ENCODE measurements around the gene AVL9.

The AVL9 gene

GRCh38 chr7:32569388-32570289, 74.3 kb downstream of the AVL9 start:
- TF ChIP-seq CTBP1 (IDR thresholded peaks at IDR 0.05; ENCODE audit: borderline replicate concordance) (no peak), NFRKB (IDR thresholded peaks at IDR 0.05) (no peak), TARDBP (IDR thresholded peaks at IDR 0.05) (no peak), BHLHE40 (IDR thresholded peaks at IDR 0.05; ENCODE audit: borderline replicate concordance) (no peak), L3MBTL2 (conservative IDR thresholded peaks at IDR 0.05) (no peak), HDGF (IDR thresholded peaks at IDR 0.05; ENCODE audit: borderline replicate concordance) (no peak), SUZ12 (IDR thresholded peaks at IDR 0.05) (no peak), FOXM1 (IDR thresholded peaks at IDR 0.05; ENCODE audit: borderline replicate concordance) (no peak), SP1 (IDR thresholded peaks at IDR 0.05) (no peak), ZNF384 (IDR thresholded peaks at IDR 0.05) (no peak), ARNT (IDR thresholded peaks at IDR 0.05) (no peak)
- CTCF ChIA-PET = no interaction called here
- POLR2A ChIA-PET = no interaction called here
- DNase-seq (ENCODE audit: extremely low spot score) = no peak

DNA sequence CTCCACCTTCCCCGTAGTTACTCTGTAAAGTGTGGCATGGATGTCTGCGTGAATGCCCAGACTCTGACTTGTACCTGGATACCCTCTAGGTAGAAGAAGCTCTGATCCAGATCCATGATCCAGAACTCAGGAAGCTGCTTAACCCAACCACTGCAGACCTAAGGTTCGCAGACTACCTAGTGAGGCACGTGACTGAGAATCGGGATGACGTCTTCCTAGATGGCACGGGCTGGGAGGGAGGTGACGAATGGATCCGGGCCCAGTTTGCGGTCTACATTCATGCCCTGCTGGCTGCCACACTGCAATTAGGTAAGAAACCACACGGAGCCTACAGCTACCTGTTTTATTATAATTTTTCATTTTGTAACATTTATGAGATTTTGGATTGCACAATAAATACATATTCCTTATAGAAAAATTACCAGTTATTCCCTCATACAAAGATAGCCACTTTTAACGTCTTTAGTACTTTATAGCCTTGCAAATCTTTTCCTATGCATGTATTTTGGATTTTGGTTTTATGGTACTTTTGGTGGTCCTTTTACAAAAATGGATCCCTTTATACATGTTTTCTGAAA, 77.9 kb downstream of the AVL9 start:
- DNase-seq (ENCODE audit: extremely low spot score) = no peak
- TF ChIP-seq BHLHE40 (IDR thresholded peaks at IDR 0.05; ENCODE audit: borderline replicate concordance) (no peak), FOXK2 (IDR thresholded peaks at IDR 0.05) (no peak), PKNOX1 (IDR thresholded peaks at IDR 0.05) (no peak), SP1 (IDR thresholded peaks at IDR 0.05) (no peak), NFRKB (IDR thresholded peaks at IDR 0.05) (no peak)
- CTCF ChIA-PET = no interaction called here
- POLR2A ChIA-PET = no interaction called here

DNA sequence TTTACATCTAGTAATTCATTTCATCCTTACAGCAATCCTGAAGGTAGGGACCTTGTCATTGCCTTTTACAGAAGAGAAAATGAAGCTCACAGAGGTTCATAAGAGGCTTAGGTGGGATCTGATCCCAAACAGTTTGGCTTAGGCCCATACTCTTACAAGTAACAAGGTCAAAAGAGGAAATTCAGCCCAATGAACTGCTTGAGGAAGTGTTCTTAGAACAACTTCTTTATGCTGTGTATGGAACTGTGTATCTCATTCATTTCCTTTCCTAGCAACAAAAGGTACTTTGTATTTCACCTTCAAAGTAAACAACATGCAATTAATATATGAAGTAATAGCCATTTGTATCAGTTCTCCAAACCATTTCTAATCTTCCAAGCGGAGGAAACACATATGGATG, 79.3 kb downstream of the AVL9 start:
- ChIA-PET CTCF (no interaction called here), POLR2A (no interaction called here)
- no peak for TF ChIP-seq BHLHE40 (IDR thresholded peaks at IDR 0.05; ENCODE audit: borderline replicate concordance)

GRCh38 chr7:32577421-32577820, 82.1 kb downstream of the AVL9 start:
- TF ChIP-seq BHLHE40 (IDR thresholded peaks at IDR 0.05; ENCODE audit: borderline replicate concordance) (no peak), L3MBTL2 (conservative IDR thresholded peaks at IDR 0.05) (no peak), HDGF (IDR thresholded peaks at IDR 0.05; ENCODE audit: borderline replicate concordance) (no peak), CTBP1 (IDR thresholded peaks at IDR 0.05; ENCODE audit: borderline replicate concordance) (no peak), NFRKB (IDR thresholded peaks at IDR 0.05) (no peak), SUZ12 (IDR thresholded peaks at IDR 0.05) (no peak), FOXM1 (IDR thresholded peaks at IDR 0.05; ENCODE audit: borderline replicate concordance) (no peak), SP1 (IDR thresholded peaks at IDR 0.05) (no peak), ZNF384 (IDR thresholded peaks at IDR 0.05) (no peak), ELF4 (IDR thresholded peaks at IDR 0.05) (no peak)
- DNase-seq (ENCODE audit: extremely low spot score) = no peak
- CTCF ChIA-PET = no interaction called here
- POLR2A ChIA-PET = no interaction called here

More for the DNA sequence above, 79.3 kb downstream of the AVL9 start:
- DNase-seq (ENCODE audit: extremely low spot score) = no peak

DNA sequence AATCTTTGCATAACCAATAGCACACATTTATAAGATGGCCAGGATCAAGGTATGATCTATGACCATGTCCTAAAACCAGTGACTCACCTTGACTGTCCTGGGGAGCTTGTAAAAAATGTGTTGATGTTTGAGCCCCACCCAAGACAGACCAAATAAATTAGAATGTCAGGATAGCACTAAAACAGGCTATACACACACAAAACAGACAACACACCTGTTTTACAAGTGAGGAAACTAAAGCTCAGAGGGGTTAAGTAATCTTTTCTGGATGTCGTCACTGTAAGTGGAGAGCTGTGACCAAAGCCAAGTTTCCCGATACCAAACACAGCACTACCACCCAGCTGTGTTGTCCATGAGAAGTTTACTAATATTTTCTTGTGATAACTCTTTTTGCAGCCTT, 84.5 kb downstream of the AVL9 start:
- POLR2A ChIA-PET = no interaction called here

GRCh38 chr7:32580646-32581045, 85.4 kb downstream of the AVL9 start:
- POLR2A ChIA-PET = no interaction called here

More for the DNA sequence above, 84.5 kb downstream of the AVL9 start:
- DNase-seq (ENCODE audit: extremely low spot score) = no peak
- CTCF ChIA-PET = no interaction called here
- TF ChIP-seq NFRKB (IDR thresholded peaks at IDR 0.05) = no peak
- TF ChIP-seq HDGF (IDR thresholded peaks at IDR 0.05; ENCODE audit: borderline replicate concordance) = no peak
- TF ChIP-seq SP1 (IDR thresholded peaks at IDR 0.05) = no peak
- no peak for TF ChIP-seq L3MBTL2 (conservative IDR thresholded peaks at IDR 0.05)
- no peak for TF ChIP-seq PKNOX1 (IDR thresholded peaks at IDR 0.05)
- TF ChIP-seq TARDBP (IDR thresholded peaks at IDR 0.05) = no peak
- TF ChIP-seq ARNT (IDR thresholded peaks at IDR 0.05) = no peak
- TF ChIP-seq ELF4 (IDR thresholded peaks at IDR 0.05) = no peak
- no peak for TF ChIP-seq BHLHE40 (IDR thresholded peaks at IDR 0.05; ENCODE audit: borderline replicate concordance)
- TF ChIP-seq FOXK2 (IDR thresholded peaks at IDR 0.05) = no peak
- TF ChIP-seq ZNF384 (IDR thresholded peaks at IDR 0.05) = no peak
- TF ChIP-seq CTBP1 (IDR thresholded peaks at IDR 0.05; ENCODE audit: borderline replicate concordance) = no peak
- no peak for TF ChIP-seq FOXA1 (IDR thresholded peaks at IDR 0.05)
- no peak for TF ChIP-seq SUZ12 (IDR thresholded peaks at IDR 0.05)
- TF ChIP-seq FOXM1 (IDR thresholded peaks at IDR 0.05; ENCODE audit: borderline replicate concordance) = no peak

More at GRCh38 chr7:32580646-32581045, 85.4 kb downstream of the AVL9 start:
- DNase-seq (ENCODE audit: extremely low spot score) = no peak
- CTCF ChIA-PET = no interaction called here
- TF ChIP-seq SUZ12 (IDR thresholded peaks at IDR 0.05) (no peak), ELF4 (IDR thresholded peaks at IDR 0.05) (no peak), SP1 (IDR thresholded peaks at IDR 0.05) (no peak), NFRKB (IDR thresholded peaks at IDR 0.05) (no peak), TARDBP (IDR thresholded peaks at IDR 0.05) (no peak), ZNF384 (IDR thresholded peaks at IDR 0.05) (no peak), L3MBTL2 (conservative IDR thresholded peaks at IDR 0.05) (no peak), FOXK2 (IDR thresholded peaks at IDR 0.05) (no peak), ARNT (IDR thresholded peaks at IDR 0.05) (no peak), PKNOX1 (IDR thresholded peaks at IDR 0.05) (no peak), FOXA1 (IDR thresholded peaks at IDR 0.05) (no peak), CTBP1 (IDR thresholded peaks at IDR 0.05; ENCODE audit: borderline replicate concordance) (no peak), FOXM1 (IDR thresholded peaks at IDR 0.05; ENCODE audit: borderline replicate concordance) (no peak), HDGF (IDR thresholded peaks at IDR 0.05; ENCODE audit: borderline replicate concordance) (no peak), BHLHE40 (IDR thresholded peaks at IDR 0.05; ENCODE audit: borderline replicate concordance) (no peak)

Data from HEK293T (cell line).